Stimulated activated CD4-positive, alpha-beta T cell treated with anti-CD3 and anti-CD28 coated beads, Interleukin-12 subunit alpha, Interleukin-12 subunit beta, amount 100 ng/mL, for 48 hours (primary cell): ENCODE results near the gene WT1.

Experiments used
- DNase-seq, 3 donors: peaks; one replicate each; pipeline ENCODE4 v3.0.0-alpha.2; 2020; ENCODE audit warnings: low read depth in 2 of 3, low spot score in 1 of 3

Gene WT1

GRCh38 chr11:32438866-32439489 lies 3.6 kb upstream of the WT1 start:
- DNase-seq, result no peak

DNA sequence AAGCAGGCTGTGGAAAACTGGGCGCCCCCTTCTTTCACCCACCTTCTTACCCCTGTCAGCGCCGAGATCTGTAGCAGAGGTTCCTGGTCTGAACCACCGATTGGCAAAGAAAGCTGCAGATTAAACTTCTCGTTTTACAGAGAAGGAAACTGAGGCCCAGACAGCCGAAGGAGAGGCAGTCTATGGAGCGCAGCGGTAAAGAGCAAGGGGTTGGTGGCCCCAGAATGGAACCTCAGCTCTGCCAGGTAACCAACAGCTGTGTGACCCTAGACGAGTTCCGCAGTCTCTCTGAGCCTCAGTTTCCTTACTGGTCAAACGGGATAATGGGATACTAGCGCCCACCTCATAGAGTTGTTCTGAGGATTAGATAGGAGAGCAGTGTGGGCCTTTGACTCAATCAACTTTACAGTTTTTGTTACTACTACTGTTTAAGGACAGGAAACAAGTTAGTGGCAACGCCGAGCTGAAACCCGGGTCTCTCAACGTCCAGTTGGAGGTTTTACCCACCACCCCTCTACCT lies 3.1 kb upstream of the WT1 start:
- DNase-seq, result no peak

GRCh38 chr11:32437495-32438345 lies 2.4 kb upstream of the WT1 start:
- DNase-seq, result no peak

- no peak for DNase-seq
Observed at GRCh38 chr11:32436751-32437494, 1.6 kb upstream of the WT1 start.

- DNase-seq, result no peak
Observed at GRCh38 chr11:32435942-32436750, 807 bp upstream of the WT1 start.

GRCh38 chr11:32435152-32435480 lies 223 bp downstream of the WT1 start:
- no peak for DNase-seq

- no peak for DNase-seq
Observed at GRCh38 chr11:32434356-32435151, 785 bp downstream of the WT1 start.

GRCh38 chr11:32433914-32434355 lies 1.4 kb downstream of the WT1 start:
- DNase-seq, result no peak

DNA sequence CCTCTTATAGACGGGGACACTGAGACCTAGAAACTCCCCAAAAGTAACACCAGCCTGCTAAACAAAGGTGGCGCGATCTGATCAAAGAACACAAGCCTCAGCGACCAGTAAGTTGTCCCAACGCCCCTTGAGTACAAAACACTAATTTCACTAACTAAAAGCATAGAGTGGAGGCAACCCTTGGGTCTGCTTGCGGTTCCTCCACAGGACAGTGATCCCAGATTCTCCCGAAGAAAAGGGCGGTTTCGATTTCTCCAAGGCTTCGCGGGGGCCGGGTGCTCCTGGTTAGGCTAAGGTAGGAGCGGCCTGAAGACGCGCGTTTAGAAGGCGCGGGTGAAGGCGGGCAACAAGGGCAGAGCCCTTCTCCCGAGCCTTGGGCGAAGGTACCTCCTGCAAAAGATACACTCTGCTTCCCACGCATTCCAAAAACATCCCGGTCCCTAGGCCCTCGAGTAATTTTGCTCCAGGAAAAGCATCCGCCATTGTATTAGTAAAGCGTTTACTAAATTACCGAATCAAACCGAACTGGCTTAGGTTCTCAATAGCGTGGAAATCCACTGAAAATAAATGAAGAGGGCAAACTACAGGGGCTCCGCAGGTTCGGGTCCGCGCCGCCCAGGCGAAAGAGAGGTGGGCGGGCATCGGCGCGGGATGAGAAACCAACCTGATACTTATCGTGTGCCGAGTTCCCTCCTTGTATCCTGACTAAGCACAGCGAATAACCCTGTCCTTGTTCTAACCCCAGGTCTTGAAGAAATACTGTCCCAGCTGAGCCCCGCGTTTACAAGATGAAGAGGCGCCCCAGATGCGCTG lies 2.0 kb downstream of the WT1 start:
- no peak for DNase-seq

DNA sequence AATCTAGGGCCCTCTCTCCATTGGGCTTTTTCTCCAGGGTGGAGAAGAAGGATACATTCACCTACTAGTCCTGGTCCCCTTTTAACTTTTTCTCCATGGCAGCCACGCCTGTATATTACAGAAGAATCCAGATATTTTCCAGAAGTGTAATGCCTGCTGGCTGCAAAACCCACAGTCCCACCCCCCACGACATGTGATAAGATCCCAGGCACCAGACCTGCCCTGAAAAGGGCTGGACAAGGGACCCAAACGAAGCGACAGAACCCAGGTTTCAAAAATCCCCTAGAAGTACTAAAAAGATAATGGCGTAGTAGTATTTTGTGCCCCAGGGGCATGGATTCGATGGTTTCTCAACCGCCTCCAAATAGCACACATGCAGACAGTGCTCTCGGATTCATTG lies 2.8 kb downstream of the WT1 start:
- no peak for DNase-seq

DNA sequence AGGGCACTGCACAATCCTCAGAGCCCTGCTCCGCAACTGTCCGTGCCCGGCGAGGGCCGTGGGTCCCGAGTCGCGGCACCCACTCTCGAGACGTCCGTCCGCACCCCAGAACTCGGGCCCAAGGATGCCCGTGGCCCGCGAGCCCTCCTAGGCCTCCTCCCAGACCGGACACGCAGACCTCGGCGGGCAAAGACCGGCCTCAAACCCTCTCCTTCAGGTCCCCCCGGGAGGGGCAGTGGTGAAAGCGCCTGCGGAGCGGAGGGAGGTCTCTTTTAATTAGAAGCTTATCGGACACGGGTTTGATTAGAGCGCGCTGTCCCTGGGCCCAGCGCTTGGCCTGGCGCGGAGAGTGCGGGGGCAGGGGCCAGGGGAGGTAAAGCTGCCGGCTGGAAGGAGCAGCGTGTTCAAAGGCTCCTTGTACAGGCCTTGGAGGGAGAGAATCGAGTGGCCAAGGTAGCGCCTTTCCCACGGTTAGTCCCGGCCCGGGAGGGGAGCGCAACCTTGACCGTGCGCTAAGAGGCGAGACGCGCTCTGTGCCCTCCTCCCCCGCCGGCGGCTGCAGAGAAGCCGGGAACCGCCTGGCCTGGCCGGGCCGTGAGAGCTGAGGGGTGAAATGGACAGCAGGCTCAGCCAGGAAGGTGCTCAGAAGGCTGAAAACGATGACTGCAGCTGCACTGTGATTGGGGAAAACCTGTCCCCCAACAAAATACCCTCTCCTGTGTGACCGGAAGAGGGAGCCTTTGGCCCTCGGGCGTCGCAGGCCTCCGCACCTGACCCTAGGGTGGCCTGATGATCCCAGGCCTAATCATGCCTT lies 4.6 kb downstream of the WT1 start:
- no peak for DNase-seq

- DNase-seq, result no peak
Observed at GRCh38 chr11:32429477-32429876, 5.9 kb downstream of the WT1 start.

GRCh38 chr11:32428665-32429303 lies 6.6 kb downstream of the WT1 start:
- DNase-seq, result no peak

DNA sequence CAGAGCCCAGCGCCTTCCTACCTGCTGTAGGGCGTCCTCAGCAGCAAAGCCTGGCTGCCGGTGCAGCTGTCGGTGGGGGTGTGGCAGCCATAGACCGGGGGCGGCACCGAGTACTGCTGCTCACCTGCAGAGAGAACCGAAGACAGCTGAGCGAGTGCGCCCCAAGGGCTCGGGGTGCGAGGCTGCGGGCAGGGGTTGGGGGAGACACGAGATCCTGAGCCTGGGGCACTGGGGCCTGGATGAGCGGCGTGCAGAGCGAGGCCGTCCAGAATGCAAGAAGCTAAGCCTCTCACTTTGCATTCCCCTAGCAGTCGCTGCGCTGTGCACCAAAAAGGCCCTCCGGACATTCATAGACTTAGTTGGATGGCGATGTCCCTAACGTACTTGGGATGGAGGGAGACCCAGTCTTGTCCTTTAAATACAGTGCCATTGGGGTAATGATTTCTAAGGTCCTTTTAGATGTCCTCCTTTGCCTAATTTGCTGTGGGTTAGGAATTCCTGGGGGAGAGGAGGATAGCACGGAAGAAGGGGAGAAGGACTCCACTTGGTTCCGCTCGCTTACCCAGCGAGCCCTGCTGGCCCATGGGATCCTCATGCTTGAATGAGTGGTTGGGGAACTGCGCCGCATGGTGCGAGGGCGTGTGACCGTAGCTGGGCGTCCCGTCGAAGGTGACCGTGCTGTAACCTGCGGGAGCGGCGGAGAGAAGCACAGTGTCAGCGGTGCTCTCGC lies 7.2 kb downstream of the WT1 start:
- DNase-seq, result no peak

DNA sequence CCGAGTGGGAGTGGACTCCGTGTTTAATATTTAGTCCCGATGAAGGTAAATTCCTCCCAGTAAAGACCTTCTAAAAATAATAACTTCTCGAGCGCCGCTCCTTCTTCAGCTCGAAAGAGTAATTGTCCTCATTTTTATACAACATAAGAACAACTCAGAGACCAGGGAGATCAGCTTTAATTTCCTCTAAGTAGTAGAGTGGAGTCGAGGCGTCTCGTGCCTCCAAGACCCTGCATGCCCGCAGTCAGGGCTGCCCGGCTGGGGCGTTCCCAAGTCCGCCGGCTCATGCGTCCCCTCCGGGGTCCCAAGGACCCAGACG lies 7.8 kb downstream of the WT1 start:
- no peak for DNase-seq

DNA sequence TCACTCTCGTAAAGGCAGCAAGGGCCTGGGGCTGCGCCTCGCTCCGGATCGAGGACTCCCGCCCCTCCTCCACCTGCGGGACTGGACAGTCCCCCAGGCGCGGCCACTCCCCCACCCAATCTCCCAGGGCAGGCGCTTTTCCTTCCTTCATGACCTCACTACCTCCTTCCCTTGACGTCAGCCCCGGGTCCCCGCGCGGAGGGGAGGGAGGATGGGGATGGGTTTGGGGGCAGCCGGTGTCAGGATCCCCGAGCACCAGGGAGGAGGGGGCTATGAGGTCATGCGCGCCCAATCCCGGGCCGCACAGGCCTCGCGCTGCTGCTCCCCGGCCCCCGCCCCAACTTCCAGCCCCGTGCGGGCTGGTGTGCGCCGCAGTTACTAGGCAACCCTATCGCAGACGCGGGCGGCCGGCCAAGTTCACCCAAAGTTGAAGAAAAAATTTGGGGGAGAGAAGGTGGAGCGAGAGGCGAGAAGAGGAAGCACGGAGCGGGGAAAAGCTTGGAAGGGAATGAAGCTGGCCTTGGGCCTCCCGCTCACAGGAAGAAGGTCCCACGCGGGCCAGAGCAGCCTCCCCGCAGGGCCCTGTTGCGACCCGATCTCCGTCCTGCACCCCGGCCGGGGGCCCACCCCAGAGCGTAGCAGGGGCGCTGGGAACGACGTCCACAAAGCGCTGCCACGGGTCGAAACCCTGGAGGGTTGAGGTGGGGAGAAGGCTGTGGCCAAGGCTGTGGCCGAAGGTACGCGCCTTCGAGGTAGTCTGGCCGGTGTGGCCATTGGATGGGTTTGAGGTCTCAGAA lies 8.3 kb downstream of the WT1 start:
- no peak for DNase-seq

- DNase-seq, result no peak
Observed at GRCh38 chr11:32426192-32426591, 9.1 kb downstream of the WT1 start.
